SK-N-SH treated with all-trans-retinoic acid at 6 μM for 48 hours (cell line): Measurements from ENCODE around the gene ACOX3.

Experiments
- ATAC-seq: fragments of 200-7000 bp; cut with Tn5 transposase; 3 replicates; pipeline ENCODE4 v1.9.1; 2020; ENCODE audit warnings: mild to moderate bottlenecking, moderate library complexity
- ARNTL ChIP-seq: fragments of 450-650 bp; formaldehyde crosslinking; IDR thresholded peaks from 2 replicates; pipeline ENCODE4 v1.5.0; 2020; ENCODE audit warnings: low read depth, mild to moderate bottlenecking, moderate library complexity, borderline replicate concordance
- BACH2 ChIP-seq: fragments of 250-450 bp; sonication (Bioruptor Pico); IDR thresholded peaks from 2 replicates; pipeline ENCODE4 v1.9.0; 2021; ENCODE audit warnings: mild to moderate bottlenecking, borderline replicate concordance
- ESRRG ChIP-seq: fragments of 250-450 bp; sonication (Bioruptor Pico); IDR thresholded peaks from 2 replicates; pipeline ENCODE4 v1.6.1; 2021; ENCODE audit warnings: mild to moderate bottlenecking
- GLIS3 ChIP-seq: fragments of 250-450 bp; sonication (Bioruptor Pico); IDR thresholded peaks from 2 replicates; pipeline ENCODE4 v1.5.0; 2020; ENCODE audit warnings: mild to moderate bottlenecking, moderate library complexity
- ISL1 ChIP-seq: fragments of 250-450 bp; sonication (Bioruptor Pico); IDR thresholded peaks from 2 replicates; pipeline ENCODE4 v2.1.2; 2022; ENCODE audit warnings: mild to moderate bottlenecking, moderate library complexity
- OSR1 ChIP-seq: fragments of 250-450 bp; sonication (Bioruptor Pico); IDR thresholded peaks from 2 replicates; pipeline ENCODE4 v1.8.0; 2022; ENCODE audit warnings: moderate library complexity, mild to moderate bottlenecking, inconsistent platforms
- PPARA ChIP-seq: fragments of 250-450 bp; sonication (Bioruptor Pico); IDR thresholded peaks from 2 replicates; pipeline ENCODE4 v1.5.0; 2020; ENCODE audit warnings: mild to moderate bottlenecking, borderline replicate concordance
- RARB ChIP-seq: fragments of 250-450 bp; sonication (Bioruptor Pico); IDR thresholded peaks from 2 replicates; pipeline ENCODE4 v1.8.0; 2021; ENCODE audit warnings: mild to moderate bottlenecking, moderate library complexity
- SNAI2 ChIP-seq: fragments of 250-450 bp; sonication (Bioruptor Pico); IDR thresholded peaks from 2 replicates; pipeline ENCODE4 v1.5.0; 2020; ENCODE audit warnings: mild to moderate bottlenecking, moderate library complexity
- TCF4 ChIP-seq: fragments of 250-450 bp; sonication (Bioruptor Pico); IDR thresholded peaks from 2 replicates; pipeline ENCODE4 v1.8.0; 2021; ENCODE audit warnings: mild to moderate bottlenecking, moderate library complexity, borderline replicate concordance
- TOX ChIP-seq: fragments of 250-450 bp; sonication (Bioruptor Pico); IDR thresholded peaks from 2 replicates; pipeline ENCODE4 v1.8.0; 2021; ENCODE audit warnings: mild to moderate bottlenecking, moderate library complexity, borderline replicate concordance
- ZC3H10 ChIP-seq: fragments of 250-450 bp; sonication (Bioruptor Pico); IDR thresholded peaks from 2 replicates; pipeline ENCODE4 v1.5.1; 2021; ENCODE audit warnings: mild to moderate bottlenecking, moderate library complexity
- ZFP3 ChIP-seq: fragments of 250-450 bp; sonication (Bioruptor Pico); IDR thresholded peaks from 2 replicates; pipeline ENCODE4 v1.5.0; 2020; ENCODE audit warnings: mild to moderate bottlenecking, moderate library complexity
- ZFP30 ChIP-seq: fragments of 450-650 bp; formaldehyde crosslinking; IDR thresholded peaks from 2 replicates; pipeline ENCODE4 v1.5.0; 2022; ENCODE audit warnings: mild to moderate bottlenecking, moderate library complexity
- ZNF565 ChIP-seq: fragments of 450-650 bp; formaldehyde crosslinking; conservative IDR thresholded peaks from 2 replicates; pipeline ENCODE4 v1.5.0; 2020; ENCODE audit warnings: low read depth, mild to moderate bottlenecking, moderate library complexity
- ZNF70 ChIP-seq: fragments of 450-650 bp; formaldehyde crosslinking; IDR thresholded peaks from 2 replicates; pipeline ENCODE4 v1.5.0; 2020; ENCODE audit warnings: mild to moderate bottlenecking, moderate library complexity
- ZNF8 ChIP-seq: fragments of 450-650 bp; formaldehyde crosslinking; IDR thresholded peaks from 2 replicates; pipeline ENCODE4 v1.5.0; 2020; ENCODE audit warnings: mild to moderate bottlenecking, moderate library complexity
- TF ChIP-seq, protein P1 (sequence below): fragments of 250-450 bp; sonication (Bioruptor Pico); IDR thresholded peaks from 2 replicates; pipeline ENCODE4 v1.5.0; 2020; ENCODE audit warnings: mild to moderate bottlenecking, moderate library complexity
- TF ChIP-seq, protein P2 (sequence below): fragments of 250-450 bp; sonication (Bioruptor Pico); IDR thresholded peaks from 2 replicates; pipeline ENCODE4 v1.8.0; 2021; ENCODE audit warnings: low read depth, mild to moderate bottlenecking, moderate library complexity, borderline replicate concordance
- TF ChIP-seq, protein P3 (sequence below): fragments of 250-450 bp; sonication (Bioruptor Pico); IDR thresholded peaks from 2 replicates; pipeline ENCODE4 v1.8.0; 2020; ENCODE audit warnings: mild to moderate bottlenecking, moderate library complexity, borderline replicate concordance

ACOX3 gene

DNA sequence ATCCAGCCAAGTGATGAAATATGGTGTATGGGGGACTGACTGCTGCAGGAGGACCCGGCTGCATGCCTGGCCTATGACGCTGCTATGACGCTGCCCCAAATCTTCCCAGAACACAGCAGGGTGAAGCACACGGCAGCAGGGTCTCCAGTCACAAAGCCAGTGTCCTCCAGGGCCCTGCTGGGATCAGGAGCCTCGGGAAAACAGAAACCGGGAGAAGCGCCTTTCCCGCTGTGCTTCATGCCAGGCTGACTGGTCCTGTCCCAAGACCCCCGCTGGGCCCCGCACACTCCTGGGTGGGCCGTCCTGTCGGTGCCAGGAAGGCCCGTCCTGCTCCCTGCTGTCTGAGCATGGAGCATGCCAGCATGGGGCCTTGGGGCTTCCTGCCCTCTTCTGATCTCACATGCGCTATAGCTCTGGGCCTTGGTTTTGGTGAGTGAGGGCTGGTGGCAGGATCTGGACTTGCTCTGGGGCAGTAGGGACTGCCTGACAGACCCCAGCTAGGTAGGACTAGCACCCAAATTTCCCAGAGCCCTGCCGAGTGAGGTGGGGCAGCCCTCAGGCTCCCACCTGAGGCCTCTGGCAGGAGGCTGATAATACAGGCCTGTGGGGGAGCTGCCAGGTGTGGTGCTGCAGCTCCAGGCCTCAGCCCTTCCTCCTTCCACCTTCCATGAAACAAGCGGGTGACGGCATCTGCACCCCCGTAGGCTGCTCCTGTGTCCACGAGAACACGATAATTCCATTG lies 64.0 kb downstream of the ACOX3 start:
- no peak for ATAC-seq

DNA sequence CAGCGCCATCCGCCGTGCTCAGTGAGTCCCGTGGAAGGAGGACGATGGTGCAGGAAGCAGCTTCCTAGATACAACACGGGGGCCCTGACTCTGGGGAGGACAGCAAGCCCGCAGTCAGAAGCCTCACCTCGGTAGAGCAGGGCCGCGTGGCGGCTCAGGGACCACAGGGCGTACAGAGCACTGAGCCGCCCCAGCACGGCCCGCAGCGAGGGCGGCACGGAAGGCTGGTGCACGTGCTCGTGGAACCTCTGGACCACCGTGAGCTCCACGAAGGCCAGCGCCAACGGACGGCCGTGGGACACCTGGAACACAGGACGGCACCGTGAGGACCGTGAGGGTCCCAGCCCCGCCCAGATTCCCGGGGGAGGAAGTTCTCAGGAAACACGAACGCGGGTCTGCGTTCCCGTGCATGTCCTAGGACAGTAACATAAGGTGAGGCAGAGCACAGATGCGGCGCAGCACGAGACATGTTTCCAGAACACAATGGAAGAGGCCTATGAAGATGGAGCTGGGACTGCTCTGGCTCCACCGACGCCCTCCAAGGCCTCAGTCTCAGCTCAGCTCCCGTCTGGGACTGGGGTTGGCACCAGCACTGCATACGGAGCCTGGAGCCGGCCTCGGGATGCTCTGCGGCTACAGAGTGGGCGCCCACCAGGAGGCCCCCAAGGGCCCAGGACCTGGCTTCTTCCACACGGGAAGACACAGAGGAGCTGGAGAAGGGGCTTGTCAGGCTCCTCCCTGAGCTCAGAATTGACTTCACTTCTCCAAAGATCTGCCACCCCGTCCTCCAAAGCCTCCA lies 65.5 kb downstream of the ACOX3 start:
- ATAC-seq = no peak
- TF ChIP-seq TOX (CRISPR knock-in tag) (no peak), ISL1 (CRISPR knock-in tag) (no peak), ZNF565 (CRISPR knock-in tag) (no peak), ESRRG (CRISPR knock-in tag) (no peak), OSR1 (CRISPR knock-in tag) (no peak), TCF4 (CRISPR knock-in tag) (no peak), BACH2 (no peak), PPARA (CRISPR knock-in tag) (no peak)
- TF ChIP-seq, protein P1, sequence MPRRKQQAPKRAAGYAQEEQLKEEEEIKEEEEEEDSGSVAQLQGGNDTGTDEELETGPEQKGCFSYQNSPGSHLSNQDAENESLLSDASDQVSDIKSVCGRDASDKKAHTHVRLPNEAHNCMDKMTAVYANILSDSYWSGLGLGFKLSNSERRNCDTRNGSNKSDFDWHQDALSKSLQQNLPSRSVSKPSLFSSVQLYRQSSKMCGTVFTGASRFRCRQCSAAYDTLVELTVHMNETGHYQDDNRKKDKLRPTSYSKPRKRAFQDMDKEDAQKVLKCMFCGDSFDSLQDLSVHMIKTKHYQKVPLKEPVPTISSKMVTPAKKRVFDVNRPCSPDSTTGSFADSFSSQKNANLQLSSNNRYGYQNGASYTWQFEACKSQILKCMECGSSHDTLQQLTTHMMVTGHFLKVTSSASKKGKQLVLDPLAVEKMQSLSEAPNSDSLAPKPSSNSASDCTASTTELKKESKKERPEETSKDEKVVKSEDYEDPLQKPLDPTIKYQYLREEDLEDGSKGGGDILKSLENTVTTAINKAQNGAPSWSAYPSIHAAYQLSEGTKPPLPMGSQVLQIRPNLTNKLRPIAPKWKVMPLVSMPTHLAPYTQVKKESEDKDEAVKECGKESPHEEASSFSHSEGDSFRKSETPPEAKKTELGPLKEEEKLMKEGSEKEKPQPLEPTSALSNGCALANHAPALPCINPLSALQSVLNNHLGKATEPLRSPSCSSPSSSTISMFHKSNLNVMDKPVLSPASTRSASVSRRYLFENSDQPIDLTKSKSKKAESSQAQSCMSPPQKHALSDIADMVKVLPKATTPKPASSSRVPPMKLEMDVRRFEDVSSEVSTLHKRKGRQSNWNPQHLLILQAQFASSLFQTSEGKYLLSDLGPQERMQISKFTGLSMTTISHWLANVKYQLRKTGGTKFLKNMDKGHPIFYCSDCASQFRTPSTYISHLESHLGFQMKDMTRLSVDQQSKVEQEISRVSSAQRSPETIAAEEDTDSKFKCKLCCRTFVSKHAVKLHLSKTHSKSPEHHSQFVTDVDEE (CRISPR knock-in tag) = no peak
- TF ChIP-seq, protein P2, sequence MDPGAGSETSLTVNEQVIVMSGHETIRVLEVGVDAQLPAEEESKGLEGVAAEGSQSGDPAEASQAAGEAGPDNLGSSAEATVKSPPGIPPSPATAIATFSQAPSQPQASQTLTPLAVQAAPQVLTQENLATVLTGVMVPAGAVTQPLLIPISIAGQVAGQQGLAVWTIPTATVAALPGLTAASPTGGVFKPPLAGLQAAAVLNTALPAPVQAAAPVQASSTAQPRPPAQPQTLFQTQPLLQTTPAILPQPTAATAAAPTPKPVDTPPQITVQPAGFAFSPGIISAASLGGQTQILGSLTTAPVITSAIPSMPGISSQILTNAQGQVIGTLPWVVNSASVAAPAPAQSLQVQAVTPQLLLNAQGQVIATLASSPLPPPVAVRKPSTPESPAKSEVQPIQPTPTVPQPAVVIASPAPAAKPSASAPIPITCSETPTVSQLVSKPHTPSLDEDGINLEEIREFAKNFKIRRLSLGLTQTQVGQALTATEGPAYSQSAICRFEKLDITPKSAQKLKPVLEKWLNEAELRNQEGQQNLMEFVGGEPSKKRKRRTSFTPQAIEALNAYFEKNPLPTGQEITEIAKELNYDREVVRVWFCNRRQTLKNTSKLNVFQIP (CRISPR knock-in tag) = no peak

More for the DNA sequence above, 64.0 kb downstream of the ACOX3 start:
- no peak for TF ChIP-seq RARB (CRISPR knock-in tag)
- no peak for TF ChIP-seq ZNF70
- no peak for TF ChIP-seq ISL1 (CRISPR knock-in tag)
- no peak for TF ChIP-seq BACH2
- no peak for TF ChIP-seq TOX (CRISPR knock-in tag)
- TF ChIP-seq ZFP30 (CRISPR knock-in tag) = no peak
- no peak for TF ChIP-seq OSR1 (CRISPR knock-in tag)
- TF ChIP-seq ZNF8 (CRISPR knock-in tag) = no peak
- TF ChIP-seq ZFP3 (CRISPR knock-in tag) = no peak
- no peak for TF ChIP-seq PPARA (CRISPR knock-in tag)
- no peak for TF ChIP-seq ZC3H10
- no peak for TF ChIP-seq ARNTL
- TF ChIP-seq GLIS3 (CRISPR knock-in tag) = no peak
- TF ChIP-seq, protein P3, sequence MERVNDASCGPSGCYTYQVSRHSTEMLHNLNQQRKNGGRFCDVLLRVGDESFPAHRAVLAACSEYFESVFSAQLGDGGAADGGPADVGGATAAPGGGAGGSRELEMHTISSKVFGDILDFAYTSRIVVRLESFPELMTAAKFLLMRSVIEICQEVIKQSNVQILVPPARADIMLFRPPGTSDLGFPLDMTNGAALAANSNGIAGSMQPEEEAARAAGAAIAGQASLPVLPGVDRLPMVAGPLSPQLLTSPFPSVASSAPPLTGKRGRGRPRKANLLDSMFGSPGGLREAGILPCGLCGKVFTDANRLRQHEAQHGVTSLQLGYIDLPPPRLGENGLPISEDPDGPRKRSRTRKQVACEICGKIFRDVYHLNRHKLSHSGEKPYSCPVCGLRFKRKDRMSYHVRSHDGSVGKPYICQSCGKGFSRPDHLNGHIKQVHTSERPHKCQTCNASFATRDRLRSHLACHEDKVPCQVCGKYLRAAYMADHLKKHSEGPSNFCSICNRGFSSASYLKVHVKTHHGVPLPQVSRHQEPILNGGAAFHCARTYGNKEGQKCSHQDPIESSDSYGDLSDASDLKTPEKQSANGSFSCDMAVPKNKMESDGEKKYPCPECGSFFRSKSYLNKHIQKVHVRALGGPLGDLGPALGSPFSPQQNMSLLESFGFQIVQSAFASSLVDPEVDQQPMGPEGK (CRISPR knock-in tag) = no peak
- TF ChIP-seq SNAI2 (CRISPR knock-in tag) = no peak

DNA sequence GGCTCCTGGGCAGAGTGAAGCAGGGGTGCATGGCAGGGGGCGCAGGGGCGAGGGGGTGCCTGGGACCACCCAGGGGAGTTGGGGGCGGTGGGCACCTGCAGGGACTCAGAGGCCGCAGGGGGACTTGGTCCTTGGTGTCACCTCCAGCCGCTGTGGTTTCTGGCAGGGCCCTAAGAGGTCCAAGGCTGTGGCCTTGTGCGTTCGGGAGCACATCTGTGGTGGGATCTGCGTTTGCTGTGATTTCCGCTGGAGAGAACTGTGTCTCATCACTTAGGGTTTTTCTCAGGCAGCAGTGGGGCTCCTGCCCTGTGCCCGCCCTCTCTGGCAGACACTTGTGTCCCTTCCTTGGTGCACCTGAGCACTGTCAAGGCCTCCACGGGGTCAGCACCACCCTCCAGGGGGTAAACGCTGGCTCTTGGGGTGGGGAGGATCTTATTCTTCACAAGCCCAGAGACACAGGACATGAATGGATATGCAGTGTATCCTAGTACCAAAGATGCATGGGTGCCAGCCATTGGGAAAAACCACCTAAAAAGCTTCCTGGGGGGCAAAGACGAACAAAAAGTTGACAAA lies 66.5 kb downstream of the ACOX3 start:
- TF ChIP-seq GLIS3 (CRISPR knock-in tag) (no peak), RARB (CRISPR knock-in tag) (no peak)
- TF ChIP-seq, protein P2 (CRISPR knock-in tag) = no peak
- TF ChIP-seq, all 23 proteins: peak for 0
- no peak for ATAC-seq
